ENCODE data around the gene DMRTC2. TPM values are rescaled to one million over a fixed set of nuclear protein-coding genes. Genes with fewer than 3 reads are reported as not detected.

The DMRTC2 gene
- total RNA-seq, 1 donor from 2014 or later, result not detected

DNA sequence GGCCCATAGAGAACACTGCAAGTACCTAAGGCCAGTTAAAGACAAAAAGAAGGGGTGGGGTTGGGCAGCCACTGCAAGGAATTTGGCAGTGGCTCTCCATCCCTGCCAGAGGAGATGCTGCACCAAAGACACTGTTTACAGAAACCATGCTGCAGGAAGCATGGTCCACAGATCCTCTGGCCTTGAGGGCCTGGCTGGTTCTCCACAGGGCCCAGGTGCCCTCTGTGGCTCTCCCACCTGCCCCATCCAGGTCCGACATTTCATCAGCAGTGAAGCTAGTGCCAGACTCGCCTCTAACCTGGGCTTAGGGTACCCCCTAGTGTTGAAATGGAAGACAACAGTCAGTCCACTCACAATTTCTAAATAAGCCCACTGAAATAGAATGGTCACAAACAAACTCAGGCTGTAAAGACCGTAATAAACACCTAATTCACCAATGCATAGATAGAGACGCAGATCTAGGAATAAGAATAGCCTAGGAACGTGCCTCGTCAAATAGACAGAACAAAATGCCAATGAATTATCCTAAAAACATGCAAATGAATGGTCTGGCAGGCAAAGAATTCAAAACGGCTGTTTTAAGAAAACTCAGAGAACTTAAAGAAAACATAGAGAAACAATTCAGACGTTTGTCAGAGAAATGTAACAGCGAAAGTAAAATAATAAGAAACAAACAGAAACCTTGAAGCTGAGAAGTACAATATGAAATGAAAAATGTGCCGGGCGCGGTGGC is 23.7 kb upstream of the DMRTC2 start:
- Mint-ChIP-seq H3K27ac (no peak overlapping the region), H3K36me3 (peaks cover 5% of the 10 kb centered on the region), H3K9me3 (peaks cover 35% of the 10 kb centered on the region), H3K4me3 (no peak overlapping the region), H3K27me3 (ENCODE audit: low read depth) (no peaks in the 10 kb centered on the region), H3K4me1 (no peaks in the 10 kb centered on the region)
- no peak for DNase-seq (ENCODE audit: low spot score in 2 of 2, unreplicated experiment in 2 of 2)
- no peak for TF ChIP-seq CTCF (IDR thresholded peaks at IDR 0.05; ENCODE audit: unreplicated experiment)

DNA sequence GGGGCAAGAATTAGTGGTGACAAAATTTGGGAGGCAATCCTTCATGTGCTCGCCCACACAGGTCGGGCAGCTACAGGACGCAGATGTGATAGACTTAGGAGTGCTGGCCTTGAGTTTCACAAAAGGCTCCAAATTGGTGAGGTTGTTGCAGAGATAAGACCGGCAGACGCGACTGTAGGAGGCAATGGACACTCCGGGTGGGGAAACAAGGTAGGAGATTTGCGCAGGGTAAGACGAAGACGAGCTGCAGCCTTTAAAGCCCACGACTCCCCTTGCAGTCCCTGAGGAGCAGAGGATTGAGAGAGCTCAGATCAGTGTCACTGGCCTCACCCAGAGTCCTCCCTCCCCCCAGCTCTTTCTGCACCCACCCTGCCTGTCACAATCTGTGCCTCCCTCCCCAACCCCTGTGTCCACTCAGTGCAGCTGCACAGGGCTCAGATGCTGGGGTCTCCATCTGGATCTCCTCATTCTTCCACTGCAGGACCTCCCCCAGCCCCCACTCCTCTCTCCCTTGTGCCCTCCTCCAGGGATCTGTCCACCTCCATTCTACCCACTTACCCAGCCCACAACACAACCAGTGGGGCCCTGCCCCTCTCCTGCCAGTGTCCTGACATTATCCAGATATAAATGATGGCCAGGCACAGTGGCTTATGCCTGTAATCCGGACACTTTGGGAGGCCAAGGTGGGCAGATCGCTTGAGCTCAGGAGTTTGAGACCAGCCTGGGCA is 6.7 kb upstream of the DMRTC2 start:
- no peaks in the 10 kb centered on the region for H3K36me3 Mint-ChIP-seq
- no peak for TF ChIP-seq CTCF (IDR thresholded peaks at IDR 0.05; ENCODE audit: unreplicated experiment)
- H3K4me3 Mint-ChIP-seq, result no peak overlapping the region
- H3K9me3 Mint-ChIP-seq, result peaks cover 6% of the 10 kb centered on the region
- H3K27me3 Mint-ChIP-seq (ENCODE audit: low read depth), result peaks cover 20% of the 10 kb centered on the region
- H3K4me1 Mint-ChIP-seq, result no peaks in the 10 kb centered on the region
- H3K27ac Mint-ChIP-seq, result no peak overlapping the region
- no peak for DNase-seq (ENCODE audit: low spot score in 2 of 2, unreplicated experiment in 2 of 2)

DNA sequence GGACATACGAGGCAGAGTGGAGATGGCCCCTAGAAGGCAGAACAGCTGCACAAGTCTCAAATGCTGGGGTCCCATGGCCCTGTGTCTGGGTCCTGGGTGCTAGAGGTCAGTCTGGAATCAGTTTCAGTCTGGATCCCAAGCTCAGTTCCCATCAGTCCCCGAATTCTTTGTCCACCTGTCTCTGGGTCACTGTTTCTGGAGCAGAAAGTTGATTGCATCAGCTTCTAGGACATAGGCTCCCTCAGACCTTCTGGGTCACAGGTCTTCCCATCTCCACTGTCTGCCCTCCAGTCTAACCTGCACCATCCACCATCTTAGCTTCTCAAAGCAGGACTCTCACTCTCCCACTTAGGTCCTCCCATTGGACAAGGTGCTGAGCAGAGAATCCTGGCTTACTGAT is 5.6 kb upstream of the DMRTC2 start:
- Mint-ChIP-seq H3K9me3 (peaks cover 13% of the 10 kb centered on the region), H3K27ac (no peak overlapping the region), H3K4me1 (no peaks in the 10 kb centered on the region), H3K27me3 (ENCODE audit: low read depth) (peaks cover 20% of the 10 kb centered on the region), H3K36me3 (no peaks in the 10 kb centered on the region), H3K4me3 (no peak overlapping the region)
- TF ChIP-seq CTCF (IDR thresholded peaks at IDR 0.05; ENCODE audit: unreplicated experiment), result no peak
- DNase-seq (ENCODE audit: low spot score in 2 of 2, unreplicated experiment in 2 of 2), result no peak

- no peak for TF ChIP-seq CTCF (IDR thresholded peaks at IDR 0.05; ENCODE audit: unreplicated experiment)
- Mint-ChIP-seq H3K27ac (no peak overlapping the region), H3K36me3 (no peaks in the 10 kb centered on the region), H3K4me1 (no peaks in the 10 kb centered on the region), H3K9me3 (peaks cover 18% of the 10 kb centered on the region), H3K4me3 (no peak overlapping the region), H3K27me3 (ENCODE audit: low read depth) (peaks cover 13% of the 10 kb centered on the region)
- DNase-seq (ENCODE audit: low spot score in 2 of 2, unreplicated experiment in 2 of 2), result no peak
Observed at GRCh38 chr19:41843371-41843770, 1.5 kb upstream of the DMRTC2 start.

- DNase-seq (ENCODE audit: low spot score in 2 of 2, unreplicated experiment in 2 of 2), result no peak
- H3K4me1 Mint-ChIP-seq, result no peaks in the 10 kb centered on the region
- H3K4me3 Mint-ChIP-seq, result no peak within 1 kb of the TSS
- no peak within 1 kb of the TSS for H3K27ac Mint-ChIP-seq
- peaks cover 18% of the 10 kb centered on the region for H3K9me3 Mint-ChIP-seq
- H3K36me3 Mint-ChIP-seq, result no peaks in the 10 kb centered on the region
- peaks cover 16% of the 10 kb centered on the region for H3K27me3 Mint-ChIP-seq (ENCODE audit: low read depth)
- TF ChIP-seq CTCF (IDR thresholded peaks at IDR 0.05; ENCODE audit: unreplicated experiment), result no peak
Observed at GRCh38 chr19:41844601-41845000, 241 bp upstream of the DMRTC2 start, which contains the start of gene LYPD4. TSS of gene LYPD4 (minus strand) at chr19:41844683. CDS start at chr19:41839285, 5,398 bp downstream.

Data from mesothelial cell of epicardium (in vitro differentiated cells).